ENCODE measurements around the gene SLC66A2.
"Not testable (repeated sequence)": the region's sequence is repeated elsewhere in the genome, so short reads cannot be mapped to it uniquely, and the experiment has no call there.

The SLC66A2 gene

DNA sequence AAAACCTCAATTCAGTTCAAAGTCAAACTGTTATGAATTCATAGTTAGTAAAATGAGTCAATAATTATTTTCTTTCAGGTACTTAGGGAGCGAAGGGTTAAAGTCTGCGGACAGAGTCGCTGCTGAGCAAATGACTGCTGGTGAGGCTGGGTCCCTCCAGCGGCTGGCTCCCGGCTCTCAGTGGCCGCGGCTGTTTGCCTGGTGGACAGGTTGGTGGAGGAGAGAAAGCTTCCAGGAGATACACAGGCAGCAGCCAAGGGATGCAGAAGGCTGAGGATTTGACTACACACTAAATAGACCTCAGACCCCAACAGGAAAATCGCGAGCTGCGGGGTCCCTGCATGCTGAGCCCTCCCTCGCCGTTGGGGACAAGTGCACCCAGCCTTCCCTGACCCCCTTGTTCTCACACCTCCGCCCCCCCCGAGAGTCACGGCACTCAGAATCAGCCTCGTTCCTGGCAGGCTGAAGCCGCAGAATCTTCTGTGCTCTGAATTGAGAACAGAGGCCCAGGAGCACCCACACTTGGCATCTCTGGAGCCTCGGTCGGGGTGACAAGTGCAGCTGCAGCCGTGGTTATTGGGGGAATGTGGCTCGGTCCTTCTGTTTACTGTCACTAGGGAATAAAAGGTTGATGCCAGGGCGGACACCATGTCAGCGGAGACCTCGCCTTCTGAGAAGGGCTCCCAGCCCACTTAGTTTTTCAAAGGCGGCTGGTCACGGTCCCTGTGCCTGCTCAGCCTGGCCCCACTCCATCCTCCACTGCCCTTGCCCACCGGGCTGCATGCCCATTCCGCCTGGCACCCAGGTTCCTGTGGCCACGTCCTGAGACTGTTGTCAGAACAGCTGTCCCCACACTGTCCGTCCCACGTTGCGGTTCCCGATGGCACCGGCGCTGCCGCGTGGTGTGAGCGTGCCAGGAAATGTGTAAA lies 74.0 kb downstream of the SLC66A2 start:
- DNase-seq, result no peak

DNA sequence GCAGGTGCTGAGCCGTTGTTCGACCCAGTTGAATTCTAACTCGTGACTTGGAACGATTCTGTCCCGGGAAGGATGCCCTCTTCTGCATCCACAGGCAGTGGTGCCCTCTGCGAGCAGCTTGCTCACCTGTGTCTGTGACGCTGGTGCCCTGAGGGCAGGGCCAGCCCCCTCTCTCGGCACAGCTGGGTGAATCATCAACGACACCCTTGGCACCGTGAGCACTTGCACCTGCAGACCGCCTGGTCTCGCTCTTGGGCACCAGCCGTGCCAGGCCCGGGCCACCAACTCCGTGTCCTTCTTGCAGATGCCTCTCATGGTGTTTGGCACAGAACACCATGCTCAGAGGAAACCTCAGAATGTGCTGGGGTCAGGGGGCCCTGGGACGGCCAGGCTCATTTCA lies 75.0 kb downstream of the SLC66A2 start:
- DNase-seq, result no peak

DNA sequence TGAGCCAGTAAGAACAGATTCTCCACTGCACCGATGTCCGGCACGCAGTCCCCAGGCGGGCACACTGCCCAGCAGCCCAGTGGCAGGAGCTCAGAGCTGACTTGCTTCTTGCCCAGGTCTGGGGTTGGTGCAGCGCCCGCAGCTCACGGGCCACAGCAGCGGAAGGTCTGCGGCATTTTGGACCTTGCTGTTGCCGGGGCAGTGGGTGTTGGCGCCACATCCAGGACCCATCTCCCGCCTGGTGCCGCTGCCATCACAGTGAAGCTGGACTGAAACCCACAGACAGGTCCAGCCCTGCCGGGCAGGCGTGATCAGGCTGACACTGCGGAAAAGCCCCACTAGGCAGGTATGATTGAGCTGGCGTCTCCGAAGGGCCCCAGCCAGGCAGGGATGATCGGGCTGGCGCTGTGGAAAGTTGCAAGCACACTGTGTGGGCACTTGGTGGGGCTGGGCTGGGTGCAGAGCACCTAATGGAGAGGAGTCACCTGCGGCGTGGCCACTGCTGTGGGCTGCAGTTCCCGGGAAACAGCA lies 75.5 kb downstream of the SLC66A2 start:
- DNase-seq, result no peak

- no peak for DNase-seq
Observed at GRCh38 chr18:79875531-79875919, 75.9 kb downstream of the SLC66A2 start.

- no peak for DNase-seq
Observed at GRCh38 chr18:79874553-79875530, 76.6 kb downstream of the SLC66A2 start.

DNA sequence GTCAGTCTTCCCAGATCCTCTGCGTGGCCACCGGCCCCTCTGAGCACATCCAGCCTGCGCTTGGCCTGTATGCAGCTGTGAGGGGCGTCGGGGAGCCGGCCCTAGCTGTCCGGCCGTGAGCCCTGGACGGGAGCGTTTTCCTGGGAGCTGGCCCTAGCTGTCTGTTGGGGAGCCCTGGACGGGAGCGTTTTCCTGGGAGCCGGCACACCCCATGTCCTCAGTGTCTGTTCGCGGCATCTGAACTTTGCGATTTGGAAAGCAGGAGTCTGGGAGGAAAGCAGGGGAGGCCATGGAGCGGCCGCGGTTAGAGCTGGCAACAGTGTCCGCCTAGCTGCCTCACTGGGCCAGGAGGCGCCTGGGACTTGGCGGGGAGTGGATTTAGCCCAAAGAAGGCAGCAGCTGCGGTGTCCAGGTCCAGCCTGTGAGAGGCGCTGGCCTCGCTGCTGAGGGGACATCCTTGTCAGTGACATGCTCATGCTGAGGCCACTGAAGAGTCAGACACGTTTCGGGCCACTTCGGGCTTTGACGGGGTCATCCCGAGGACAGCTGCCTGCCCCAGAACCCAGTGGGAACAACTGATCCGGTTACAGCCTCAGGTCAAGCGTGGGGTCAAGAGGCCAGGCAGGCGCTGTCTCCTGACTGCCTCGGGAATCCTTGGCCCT lies 77.9 kb downstream of the SLC66A2 start:
- DNase-seq, result no peak

DNA sequence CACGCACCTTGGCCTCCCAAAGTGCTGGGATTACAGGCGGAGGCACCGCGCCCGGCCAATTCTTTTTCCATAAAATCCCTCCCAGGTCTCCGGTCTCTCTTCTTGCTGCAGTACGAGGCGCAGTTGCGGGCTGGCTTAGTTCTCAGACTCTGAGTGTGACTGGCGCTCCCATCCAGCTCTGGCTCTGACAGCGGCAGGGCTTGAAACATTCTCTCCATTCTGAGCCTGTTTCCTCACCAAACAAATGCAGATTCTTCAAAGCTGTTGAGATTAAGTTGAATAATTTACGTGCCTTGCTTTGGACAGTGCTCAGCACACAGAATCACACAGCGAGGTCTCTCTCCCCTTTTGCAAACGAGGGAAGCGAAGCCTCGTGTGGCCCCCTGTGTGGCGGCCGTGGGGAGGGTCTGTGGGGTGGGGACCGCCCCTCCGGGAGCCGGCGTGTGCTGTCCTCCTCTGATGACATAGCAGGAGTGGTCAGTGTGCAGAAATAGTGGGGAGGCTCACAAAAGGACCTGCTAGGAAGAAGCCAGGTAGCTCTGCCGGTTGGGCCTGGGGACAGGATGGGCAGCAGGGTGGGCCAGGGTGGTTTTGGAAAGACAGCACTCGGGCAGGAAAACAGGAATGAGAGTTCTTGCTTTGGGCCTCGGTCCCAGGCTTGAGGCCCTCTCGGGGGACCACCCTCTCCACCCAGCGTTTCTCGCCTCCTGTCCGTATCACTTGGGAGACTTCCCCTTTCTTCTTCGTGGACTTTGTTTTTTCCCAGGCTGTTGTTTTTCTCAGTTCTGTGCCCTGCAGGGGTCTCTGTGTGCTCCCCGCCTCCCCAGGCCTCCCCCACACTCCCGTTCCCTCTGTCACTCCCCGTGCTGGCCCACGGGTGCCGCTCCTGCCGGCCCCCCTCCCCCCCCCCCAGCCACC lies 78.7 kb downstream of the SLC66A2 start:
- no peak for DNase-seq

DNA sequence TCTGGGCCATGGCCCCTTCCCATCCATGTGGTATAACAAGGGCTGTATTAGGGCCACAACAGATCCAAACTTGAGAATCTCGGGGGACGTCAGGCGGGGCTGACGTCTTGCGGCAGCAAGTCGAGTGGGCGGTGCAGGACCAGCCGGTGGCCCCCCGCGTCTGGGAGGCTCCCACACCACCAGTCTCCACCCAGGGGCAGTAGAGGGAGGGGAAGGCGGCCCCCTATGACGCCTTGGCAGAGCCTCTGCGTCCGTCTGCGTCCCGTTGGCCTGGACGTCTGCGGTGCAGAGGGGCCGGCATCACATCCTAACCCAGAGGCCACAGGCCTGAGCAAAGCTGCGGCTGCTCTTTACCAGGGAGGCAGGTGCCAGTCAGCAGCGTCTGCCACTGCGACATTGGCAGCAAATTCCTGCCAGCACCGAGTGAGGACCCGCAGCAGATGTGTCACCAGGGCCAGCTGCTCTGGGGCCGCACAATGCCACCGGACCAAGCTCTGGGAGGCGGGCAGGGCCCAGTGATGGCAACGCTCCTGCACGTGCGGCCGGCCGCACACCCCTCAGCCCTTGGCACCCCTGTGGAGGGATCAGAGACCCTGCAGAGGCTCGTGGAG lies 79.9 kb downstream of the SLC66A2 start:
- DNase-seq, result no peak

DNA sequence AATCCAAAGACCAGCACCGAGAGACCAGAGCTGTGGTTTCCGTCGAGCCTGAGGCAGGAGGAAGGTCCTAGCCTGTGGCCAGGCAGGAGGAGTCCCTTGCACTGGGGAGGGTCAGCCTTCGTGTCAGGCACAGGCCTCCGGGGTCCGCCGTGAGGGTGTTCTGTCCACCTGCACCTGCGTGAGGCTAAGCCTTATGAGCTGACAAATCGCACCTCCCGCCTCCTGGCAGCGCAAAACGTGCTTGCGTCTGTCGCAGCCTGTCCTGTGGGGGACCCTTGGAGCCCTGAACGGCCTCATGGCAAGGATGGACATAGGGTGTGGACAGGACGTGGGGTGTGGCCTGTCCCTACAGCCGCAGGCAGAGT lies 80.4 kb downstream of the SLC66A2 start:
- DNase-seq, result no peak

GRCh38 chr18:79870301-79871025 lies 81.0 kb downstream of the SLC66A2 start:
- no peak for DNase-seq

DNA sequence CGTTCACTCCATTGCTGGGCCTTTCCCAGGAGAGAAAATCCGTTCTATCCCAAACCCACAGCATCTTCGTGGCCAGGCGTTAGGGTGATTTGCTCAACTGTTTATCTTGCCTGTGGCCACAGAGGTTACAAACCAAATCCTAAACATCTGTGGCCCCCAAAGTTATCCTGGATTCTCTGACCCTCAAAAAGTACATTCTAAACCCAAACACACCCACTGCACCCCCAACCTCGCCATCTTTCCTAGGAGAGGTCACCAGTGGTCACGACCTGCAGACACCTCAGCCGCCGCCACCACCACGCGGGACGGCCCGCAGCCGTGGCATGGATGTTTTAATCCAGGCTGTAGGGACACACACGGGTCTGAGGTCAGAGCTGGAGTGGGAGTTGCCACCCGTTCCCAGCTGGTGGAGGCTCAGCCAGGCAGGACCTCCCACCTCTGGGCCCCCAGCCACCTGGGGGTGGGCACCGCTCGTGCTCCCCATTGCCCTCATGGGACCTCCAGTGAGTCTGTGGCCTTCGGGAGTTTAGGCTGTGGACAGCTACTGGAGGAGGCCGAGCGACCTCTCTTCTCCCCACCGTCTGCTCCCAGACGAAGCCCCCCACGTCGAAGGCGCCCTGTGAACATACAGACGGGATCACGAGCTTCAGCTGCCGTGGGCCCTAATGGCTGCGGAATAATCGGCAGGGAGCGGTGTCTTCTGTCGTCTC lies 81.7 kb downstream of the SLC66A2 start:
- no peak for DNase-seq

DNA sequence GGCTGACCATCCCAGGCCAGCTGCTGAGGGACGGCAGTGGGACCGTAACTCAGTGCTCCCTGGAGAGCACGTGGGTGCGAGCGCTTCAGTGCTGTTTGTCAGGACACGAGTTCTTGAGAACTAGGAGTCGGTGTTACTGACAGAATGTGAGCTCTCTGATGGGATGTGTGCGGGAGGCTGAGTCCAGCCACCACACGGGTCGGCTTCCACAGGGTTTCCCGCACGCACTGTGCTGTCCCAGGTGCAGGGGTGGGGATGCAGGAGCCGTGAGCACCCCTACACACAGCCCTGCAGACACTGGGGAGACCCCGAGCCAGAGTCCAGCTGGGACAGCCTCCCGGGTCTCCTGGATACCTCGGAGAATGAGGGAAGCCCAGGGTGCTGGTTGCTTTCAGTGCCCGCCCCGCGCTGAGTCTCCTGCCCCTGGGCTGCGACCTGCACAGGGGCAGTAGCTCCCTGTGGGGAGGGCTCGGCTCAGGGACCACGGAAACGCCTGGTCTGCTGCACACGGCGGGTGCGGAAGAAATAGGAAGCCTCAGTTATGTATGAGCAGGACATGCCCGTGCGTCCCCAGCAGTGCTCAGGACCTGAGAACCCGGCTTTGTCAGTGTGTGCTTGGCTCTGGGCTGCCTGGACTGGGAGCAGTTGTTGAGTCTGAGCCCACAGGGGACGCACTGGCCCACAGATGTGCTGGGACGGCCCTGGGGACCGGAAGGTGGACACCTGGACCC lies 82.5 kb downstream of the SLC66A2 start:
- DNase-seq, result no peak

DNA sequence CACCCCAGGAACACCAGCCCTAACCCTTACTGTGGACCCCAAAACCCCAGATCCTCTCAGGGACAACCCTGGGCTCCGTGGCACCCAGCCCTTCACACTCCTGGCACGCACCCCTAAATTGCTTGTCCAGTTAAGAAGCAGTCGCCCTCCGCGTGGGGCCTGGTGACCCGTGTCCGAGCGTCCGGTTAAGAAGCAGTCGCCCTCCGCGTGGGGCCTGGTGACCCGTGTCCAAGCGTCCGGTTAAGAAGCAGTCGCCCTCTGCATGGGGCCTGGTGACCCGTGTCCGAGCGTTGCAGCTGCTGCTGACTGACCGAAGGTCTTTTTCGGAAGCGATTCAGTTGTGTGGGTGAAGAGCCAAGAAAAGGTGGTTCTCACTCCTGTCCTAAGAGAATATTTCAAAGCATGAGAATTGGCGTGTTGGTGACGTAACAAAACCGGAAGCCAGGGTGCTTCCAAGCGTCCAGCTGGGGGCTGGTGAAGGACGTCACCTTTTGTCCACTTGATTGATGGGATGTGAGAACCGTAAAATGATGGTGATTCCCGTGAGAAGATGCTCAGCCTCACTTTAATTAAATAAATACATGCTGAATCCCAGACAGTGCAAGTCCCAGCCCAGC lies 83.2 kb downstream of the SLC66A2 start:
- no peak for DNase-seq

GRCh38 chr18:79867666-79868065 lies 83.8 kb downstream of the SLC66A2 start:
- DNase-seq, result no peak

- no peak for DNase-seq
Observed at GRCh38 chr18:79866889-79867574, 84.4 kb downstream of the SLC66A2 start.

DNA sequence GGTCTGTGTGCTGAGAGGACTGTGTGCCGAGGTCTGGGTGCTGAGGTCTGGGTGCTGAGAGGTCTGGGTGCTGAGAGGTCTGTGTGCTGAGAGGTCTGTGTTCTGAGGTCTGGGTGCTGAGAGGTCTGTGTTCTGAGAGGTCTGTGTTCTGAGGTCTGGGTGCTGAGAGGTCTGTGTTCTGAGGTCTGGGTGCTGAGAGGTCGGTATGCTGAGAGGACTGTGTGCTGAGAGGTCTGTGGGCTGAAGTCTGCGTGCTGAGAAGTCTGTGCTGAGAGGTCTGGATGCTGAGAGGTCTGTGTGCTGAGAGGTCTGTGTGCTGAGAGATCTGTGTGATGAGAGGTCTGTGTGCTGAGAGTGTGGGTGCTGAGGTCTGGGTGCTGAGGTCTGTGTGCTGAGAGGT lies 85.5 kb downstream of the SLC66A2 start:
- DNase-seq, result not testable (repeated sequence)

DNA sequence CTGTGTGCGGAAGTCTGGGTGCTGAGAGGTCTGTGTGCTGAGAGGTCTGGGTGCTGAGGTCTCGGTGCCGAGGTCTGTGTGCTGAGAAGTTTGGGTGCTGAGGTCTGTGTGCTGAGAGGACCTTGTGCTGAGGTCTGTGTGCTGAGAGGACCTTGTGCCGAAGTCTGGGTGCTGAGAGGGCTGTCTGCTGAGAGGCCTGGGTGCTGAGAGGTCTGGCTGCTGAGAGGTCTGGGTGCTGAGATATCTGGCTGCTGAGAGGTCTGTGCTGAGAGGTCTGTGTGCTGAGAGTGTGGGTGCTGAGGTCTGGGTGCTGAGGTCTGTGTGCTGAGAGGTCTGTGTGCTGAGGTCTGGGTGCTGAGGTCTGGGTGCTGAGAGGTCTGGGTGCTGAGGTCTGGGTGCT lies 86.5 kb downstream of the SLC66A2 start:
- not testable (repeated sequence) for DNase-seq
